Gastrocnemius medialis (tissue), 4 donors: Measurements from ENCODE around the gene KLC1.

Experiments
- POLR2A ChIP-seq, 2 donors: fragments of 450-650 bp; IDR thresholded peaks; one replicate each; pipeline ENCODE4 v1.6.1; 2017; ENCODE audit warnings: antibody characterized with exemption in 2 of 2, mild to moderate bottlenecking in 2 of 2, moderate library complexity in 2 of 2
- TF ChIP-seq, protein P1 (sequence below), 5 experiments: fragments of 450-650 bp in 3 of 5; fragments of 200-600 bp in 2 of 5; sonication (generic) in 2 of 5; IDR thresholded peaks in 4 of 5; conservative IDR thresholded peaks in 1 of 5; 1 replicate in 4 of 5; 2 replicates in 1 of 5; pipeline ENCODE4 v1.5.1; 2016 to 2019; ENCODE audit warnings: antibody characterized with exemption in 5 of 5, mild to moderate bottlenecking in 3 of 5, moderate library complexity in 3 of 5

GRCh38 chr14:103675957-103676356 lies 46.9 kb downstream of the KLC1 start:
- TF ChIP-seq, protein P1, sequence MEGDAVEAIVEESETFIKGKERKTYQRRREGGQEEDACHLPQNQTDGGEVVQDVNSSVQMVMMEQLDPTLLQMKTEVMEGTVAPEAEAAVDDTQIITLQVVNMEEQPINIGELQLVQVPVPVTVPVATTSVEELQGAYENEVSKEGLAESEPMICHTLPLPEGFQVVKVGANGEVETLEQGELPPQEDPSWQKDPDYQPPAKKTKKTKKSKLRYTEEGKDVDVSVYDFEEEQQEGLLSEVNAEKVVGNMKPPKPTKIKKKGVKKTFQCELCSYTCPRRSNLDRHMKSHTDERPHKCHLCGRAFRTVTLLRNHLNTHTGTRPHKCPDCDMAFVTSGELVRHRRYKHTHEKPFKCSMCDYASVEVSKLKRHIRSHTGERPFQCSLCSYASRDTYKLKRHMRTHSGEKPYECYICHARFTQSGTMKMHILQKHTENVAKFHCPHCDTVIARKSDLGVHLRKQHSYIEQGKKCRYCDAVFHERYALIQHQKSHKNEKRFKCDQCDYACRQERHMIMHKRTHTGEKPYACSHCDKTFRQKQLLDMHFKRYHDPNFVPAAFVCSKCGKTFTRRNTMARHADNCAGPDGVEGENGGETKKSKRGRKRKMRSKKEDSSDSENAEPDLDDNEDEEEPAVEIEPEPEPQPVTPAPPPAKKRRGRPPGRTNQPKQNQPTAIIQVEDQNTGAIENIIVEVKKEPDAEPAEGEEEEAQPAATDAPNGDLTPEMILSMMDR (IDR thresholded peaks at IDR 0.05 in 4 of 5, conservative IDR thresholded peaks at IDR 0.05 in 1 of 5) = no peak
- no peak for TF ChIP-seq POLR2A (IDR thresholded peaks at IDR 0.05)
